GM23248 (cell line): ENCODE results near the gene SLFN12.

Experiments
- EZH2 ChIP-seq: fragments of 200-600 bp; sonication (generic); IDR thresholded peaks from 2 replicates; pipeline ENCODE4 v1.6.1; 2018; ENCODE audit warnings: antibody characterized with exemption, mild to moderate bottlenecking; ENCODE audit not compliant: insufficient read depth, poor library complexity, severe bottlenecking
- EZH2phosphoT487 ChIP-seq: fragments of 200-600 bp; sonication (generic); IDR thresholded peaks from 2 replicates; pipeline ENCODE4 v1.6.1; 2018; ENCODE audit warnings: antibody characterized with exemption, moderate library complexity, mild to moderate bottlenecking, low read depth; ENCODE audit not compliant: insufficient read depth

DNA sequence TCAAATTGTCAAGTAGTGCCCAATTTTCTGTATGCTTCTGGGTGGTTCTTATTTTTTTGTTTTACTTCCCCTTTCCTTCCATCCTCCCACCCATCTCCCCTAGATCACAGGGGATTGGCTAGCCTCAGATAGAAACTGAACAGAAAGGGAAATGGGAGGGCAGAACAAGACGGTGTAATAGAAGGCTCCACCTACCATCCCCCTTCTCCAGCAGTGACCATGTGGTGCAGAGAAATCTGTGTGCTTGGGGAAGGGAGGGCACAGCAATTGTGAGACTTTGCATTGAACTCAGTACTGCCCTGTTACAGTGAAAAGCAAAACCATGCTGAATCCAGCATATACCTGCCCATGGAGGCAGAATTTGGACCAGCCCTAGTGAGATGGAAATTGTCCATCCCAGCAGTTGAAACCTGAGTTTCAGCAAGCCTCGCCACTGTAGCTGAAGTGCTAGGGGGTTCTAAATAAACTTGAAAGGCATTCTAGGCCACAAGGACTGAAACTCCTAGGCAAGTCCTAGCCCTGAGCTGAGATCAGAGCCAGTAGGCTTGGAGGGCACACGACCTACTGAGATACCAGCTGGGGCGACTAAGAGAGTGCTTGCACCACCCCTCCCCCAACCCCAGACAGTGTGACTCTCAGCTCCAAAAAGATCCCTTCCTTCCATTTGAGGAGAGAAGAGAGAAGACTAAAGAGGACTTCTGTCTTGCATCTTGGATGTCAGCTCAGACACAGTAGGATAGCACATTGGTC lies 64.0 kb downstream of the SLFN12 start:
- TF ChIP-seq EZH2phosphoT487 (no peak), EZH2 (no peak)
